C4-2B (cell line): ENCODE measurements around the gene ZNF614.

Experiments used
- ZFX ChIP-seq: fragments of 450-650 bp; IDR thresholded peaks from 2 replicates; pipeline ENCODE4 v1.6.1; 2017
- TF ChIP-seq, protein P1 (sequence below): fragments of 450-650 bp; conservative IDR thresholded peaks from 2 replicates; pipeline ENCODE4 v1.5.1; 2017; ENCODE audit warnings: mild to moderate bottlenecking

DNA sequence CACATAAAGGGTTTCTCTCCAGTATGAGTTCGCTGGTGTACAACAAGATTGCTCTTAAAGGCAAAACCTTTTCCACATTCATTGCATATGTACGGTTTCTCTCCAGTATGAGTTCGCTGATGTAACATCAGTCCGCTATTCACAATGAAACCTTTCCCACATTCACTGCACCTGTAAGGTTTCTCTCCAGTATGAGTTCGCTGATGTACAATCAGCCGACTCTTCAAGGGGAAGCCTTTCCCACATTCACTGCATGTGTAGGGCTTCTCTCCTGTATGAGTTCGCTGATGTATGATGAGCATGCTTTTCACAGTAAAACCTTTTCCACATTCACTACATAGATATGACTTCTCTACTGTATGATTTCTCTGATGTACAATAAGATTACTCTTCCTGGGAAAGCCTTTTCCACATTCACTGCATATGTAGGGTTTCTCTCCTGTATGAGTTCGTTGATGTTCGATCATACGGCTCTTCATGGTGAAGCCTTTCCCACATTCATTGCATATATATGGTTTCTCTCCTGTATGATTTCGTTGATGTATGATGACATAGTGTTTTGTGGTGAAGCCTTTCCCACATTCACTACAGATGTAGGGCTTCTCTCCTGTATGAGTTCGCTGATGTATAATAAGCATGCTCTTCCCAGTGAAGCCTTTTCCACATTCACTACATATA lies 6.0 kb upstream of the ZNF614 start:
- TF ChIP-seq, protein P1, sequence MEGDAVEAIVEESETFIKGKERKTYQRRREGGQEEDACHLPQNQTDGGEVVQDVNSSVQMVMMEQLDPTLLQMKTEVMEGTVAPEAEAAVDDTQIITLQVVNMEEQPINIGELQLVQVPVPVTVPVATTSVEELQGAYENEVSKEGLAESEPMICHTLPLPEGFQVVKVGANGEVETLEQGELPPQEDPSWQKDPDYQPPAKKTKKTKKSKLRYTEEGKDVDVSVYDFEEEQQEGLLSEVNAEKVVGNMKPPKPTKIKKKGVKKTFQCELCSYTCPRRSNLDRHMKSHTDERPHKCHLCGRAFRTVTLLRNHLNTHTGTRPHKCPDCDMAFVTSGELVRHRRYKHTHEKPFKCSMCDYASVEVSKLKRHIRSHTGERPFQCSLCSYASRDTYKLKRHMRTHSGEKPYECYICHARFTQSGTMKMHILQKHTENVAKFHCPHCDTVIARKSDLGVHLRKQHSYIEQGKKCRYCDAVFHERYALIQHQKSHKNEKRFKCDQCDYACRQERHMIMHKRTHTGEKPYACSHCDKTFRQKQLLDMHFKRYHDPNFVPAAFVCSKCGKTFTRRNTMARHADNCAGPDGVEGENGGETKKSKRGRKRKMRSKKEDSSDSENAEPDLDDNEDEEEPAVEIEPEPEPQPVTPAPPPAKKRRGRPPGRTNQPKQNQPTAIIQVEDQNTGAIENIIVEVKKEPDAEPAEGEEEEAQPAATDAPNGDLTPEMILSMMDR, result no peak
- no peak for TF ChIP-seq ZFX
